RPMI8226 (cell line): ENCODE data around the gene KLC4.
"Not testable (repeated sequence)": the region's sequence is repeated elsewhere in the genome, so short reads cannot be mapped to it uniquely, and the experiment has no call there.

ENCODE experiments used
- DNase-seq: peaks from one replicate; pipeline ENCODE4 v3.0.0-alpha.2; 2015

The KLC4 gene

GRCh38 chr6:43096451-43097097, 37.1 kb downstream of the KLC4 start:
- no peak for DNase-seq

DNA sequence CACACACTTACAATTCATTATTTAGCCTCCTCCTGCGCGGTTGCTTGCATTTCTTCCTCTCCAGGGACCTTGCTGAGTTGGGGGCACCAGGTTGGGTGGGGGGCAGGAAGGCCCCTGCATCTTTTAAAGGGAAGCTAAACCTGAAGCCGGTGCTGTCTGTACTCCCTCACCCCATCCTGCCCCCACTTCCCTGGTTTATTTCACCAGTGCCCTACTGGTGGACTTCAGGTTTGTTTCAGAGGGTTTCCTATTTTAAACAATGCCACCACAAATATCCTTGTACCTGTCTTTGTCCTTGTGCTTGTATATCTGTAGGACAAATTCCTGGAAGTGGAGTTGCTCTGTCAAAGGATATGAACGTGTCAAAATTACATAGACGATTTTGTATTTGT, 37.7 kb downstream of the KLC4 start:
- DNase-seq, result no peak

DNA sequence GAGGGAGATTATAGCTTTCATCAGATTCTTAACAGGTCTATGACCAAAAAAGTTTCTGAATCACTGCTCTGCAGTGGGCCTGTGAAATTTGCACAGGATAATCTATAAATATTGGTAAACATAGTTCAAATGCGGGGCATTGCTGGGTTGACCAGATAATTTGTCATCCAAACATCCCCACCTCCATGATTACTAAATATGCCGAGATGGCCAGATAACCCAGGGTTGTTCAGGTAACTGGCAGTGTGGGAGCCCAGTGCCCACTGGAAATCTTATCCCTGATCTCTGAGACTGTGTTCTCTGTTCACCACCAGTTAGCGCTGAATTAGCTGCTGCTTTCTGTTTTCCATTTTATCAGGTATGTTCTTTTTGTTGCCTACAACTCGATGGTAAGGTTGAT, 38.1 kb downstream of the KLC4 start:
- DNase-seq, result no peak

GRCh38 chr6:43101497-43101896, 42.1 kb downstream of the KLC4 start:
- no peak for DNase-seq

DNA sequence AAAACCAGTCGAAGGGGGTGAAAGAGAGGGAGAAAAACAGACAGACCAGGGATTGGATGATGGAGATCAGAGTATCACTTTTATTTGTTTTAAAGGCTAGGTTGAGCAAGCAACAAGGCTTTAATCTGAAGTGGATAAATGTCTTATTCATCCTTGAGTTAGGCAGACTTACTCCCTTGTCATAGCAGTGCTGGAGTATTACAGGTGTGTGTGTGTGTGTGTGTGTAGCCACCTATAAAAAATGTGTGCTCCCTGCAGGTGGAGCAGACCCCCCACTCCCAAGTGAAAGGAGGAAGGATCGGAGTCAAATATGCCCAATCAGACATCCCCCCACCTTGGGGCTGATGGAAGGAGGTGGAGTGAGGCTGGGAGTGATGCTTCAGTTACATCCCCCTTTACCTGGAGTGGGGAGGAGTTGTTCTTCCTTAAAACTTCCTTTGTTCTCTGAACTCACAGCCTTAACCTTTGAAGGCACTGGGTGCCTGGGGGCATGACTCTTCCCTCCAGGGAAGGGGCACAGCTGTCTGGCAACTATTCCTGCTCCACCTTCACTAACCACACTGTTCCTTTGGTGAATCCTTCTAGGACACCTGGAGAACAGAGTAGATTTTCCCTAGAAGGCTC, 43.9 kb downstream of the KLC4 start:
- no peak for DNase-seq

GRCh38 chr6:43105538-43106222, 46.2 kb downstream of the KLC4 start:
- no peak for DNase-seq

GRCh38 chr6:43107344-43108062, 48.1 kb downstream of the KLC4 start:
- no peak for DNase-seq

DNA sequence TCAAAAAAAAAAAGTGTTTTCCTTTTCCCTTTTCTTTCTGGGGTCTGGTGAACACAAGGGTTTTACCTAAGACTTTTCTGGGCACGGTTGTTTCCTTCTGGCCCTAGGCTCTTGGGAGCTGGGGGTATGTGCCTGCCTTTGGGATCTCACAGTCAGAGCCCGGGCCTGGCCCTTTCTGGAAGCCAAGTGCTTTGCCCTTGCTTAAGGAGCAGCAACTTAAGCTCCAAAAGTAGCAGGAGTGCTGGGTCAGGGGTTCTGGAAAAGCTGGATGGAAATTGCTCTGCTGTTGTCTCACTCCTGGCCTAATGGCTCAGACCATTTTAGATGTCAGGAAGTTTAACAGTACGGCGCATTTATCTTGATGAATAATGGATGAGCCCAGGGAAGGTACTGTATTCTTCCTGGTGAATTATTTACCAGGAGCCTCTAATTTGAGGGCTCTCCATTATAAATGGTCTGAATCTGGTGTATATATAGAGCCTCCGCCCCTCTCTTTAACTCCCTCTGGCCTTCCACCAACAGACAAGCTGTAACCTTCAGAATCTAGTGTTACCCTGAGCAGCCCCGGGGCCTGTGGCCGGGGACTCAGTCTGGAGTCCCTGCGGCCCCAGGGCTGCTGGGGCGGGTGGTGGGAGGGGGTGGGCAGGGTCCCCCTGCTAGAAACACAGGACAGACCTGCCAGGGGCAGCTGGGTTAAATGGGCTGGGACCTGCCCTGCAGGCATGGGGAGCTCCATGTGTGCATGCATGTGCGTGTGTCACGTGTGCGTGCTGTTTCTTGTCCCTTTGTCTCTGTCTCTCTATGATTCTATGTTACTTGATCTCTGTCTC, 54.2 kb downstream of the KLC4 start:
- DNase-seq, result no peak

- no peak for DNase-seq
Observed at GRCh38 chr6:43115365-43115764, 55.9 kb downstream of the KLC4 start.

DNA sequence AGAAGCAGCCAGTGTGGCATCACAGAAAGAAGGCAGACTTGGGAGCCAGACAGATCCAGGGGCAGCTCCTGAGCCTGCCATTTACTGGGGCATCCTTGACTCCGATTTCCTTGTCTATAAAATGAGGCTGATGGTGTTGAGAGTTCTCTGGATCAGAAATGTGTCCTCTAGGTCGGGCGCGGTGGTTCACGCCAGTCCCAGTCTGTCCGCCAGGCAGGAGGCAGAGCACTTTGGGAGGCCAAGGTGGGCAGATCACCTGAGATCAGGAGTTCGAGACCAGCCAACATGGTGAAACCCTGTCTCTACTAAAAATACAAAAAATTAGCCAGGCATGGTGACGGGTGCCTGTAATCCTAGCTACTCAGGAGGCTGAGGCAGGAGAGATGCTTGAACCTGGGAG, 58.0 kb downstream of the KLC4 start:
- DNase-seq, result not testable (repeated sequence)

GRCh38 chr6:43119482-43119881, 60.1 kb downstream of the KLC4 start:
- DNase-seq, result no peak

DNA sequence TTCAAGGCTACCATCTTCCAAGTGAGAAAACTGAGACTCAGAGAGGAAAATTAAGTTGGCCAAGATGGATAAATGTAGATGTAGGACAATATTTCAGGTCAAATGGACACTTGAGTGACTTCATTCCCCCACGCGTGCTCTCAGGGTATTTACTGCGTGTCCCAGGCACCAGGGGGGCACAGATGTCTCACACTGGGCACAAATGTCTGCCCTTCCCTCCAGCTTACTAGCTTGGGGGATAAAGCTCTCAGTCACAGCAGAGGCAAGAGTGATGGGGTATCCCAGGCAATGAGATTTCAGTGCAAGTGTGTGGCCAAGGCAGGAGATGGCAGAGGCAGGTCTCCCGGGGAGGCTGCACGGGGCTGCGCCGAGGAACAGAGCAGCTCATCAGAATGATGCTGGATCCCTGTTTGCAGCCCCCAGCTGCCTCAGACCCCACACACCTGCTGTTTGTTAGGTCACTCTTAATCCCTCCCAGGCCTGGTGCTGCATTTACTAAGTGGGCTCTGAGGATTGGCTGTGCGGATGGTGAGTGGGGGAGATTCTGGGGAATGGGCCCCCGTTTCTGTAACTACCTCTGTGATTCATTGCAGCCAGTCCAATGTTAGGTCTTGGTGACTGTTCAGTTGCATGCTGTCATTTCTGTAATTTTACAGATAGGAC, 60.8 kb downstream of the KLC4 start:
- no peak for DNase-seq

DNA sequence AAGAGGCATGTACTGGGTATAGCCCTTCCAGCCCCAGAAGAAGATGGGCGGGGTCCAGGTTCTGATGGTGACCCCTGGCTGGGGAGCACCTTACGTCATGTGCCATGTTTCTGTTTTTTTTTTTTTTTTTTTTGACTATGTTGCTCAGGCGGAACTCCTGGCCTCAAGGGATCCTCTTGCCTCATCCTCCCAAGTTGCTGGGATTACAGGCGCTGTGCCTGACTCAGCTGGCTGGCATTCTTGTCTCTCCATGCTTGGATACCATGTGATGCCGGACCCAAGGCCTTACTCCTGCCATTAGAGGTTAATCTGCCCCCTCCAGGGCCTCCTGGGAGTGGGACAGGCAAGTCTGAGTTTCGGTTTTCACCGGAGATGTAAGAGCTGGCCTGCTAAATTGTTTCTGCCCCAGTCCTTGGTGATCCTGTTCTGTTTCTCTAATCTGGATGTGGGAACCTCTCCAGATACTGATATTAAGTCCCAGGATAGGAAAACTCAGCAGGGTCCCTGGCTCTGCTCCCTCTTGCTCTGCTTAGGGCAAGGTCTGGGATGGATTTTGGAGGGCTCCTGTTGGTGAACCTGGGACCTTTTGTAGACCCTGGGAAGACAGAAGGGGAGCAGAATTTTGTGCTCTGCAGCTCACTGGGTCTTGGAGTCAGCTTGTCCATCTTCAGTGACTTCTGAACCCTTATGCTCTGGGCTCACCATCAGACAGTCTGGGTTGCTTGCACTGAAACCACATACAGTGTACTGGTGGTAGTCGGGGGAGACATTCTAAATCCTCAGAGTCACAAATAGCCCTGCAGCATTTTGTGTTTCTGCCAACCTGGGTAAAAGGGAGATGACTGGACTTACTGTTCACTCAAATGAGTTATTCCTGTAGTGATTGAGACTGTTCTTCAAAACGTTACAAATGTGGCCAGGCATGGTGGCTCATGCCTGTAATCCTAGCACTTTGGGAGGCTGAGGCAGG, 61.8 kb downstream of the KLC4 start:
- DNase-seq, result peak; percentile 15

GRCh38 chr6:43122146-43122545, 62.7 kb downstream of the KLC4 start:
- no peak for DNase-seq

GRCh38 chr6:43123461-43124314, 64.3 kb downstream of the KLC4 start:
- no peak for DNase-seq

GRCh38 chr6:43124481-43124880, 65.0 kb downstream of the KLC4 start:
- no peak for DNase-seq
